HEK293T (cell line): Measurements from ENCODE around the gene FBXO38.

Source experiments
- ARNT ChIP-seq: fragments of 450-650 bp; IDR thresholded peaks from 2 replicates; pipeline ENCODE4 v1.6.1; 2017; ENCODE audit warnings: mild to moderate bottlenecking
- BHLHE40 ChIP-seq: fragments of 450-650 bp; IDR thresholded peaks from 2 replicates; pipeline ENCODE4 v1.6.1; 2016; ENCODE audit warnings: mild to moderate bottlenecking, moderate library complexity, borderline replicate concordance
- ELF4 ChIP-seq: fragments of 450-650 bp; IDR thresholded peaks from 2 replicates; pipeline ENCODE4 v1.6.1; 2017; ENCODE audit warnings: antibody characterized with exemption
- FOXA1 ChIP-seq: fragments of 450-650 bp; IDR thresholded peaks from 2 replicates; pipeline ENCODE4 v1.6.1; 2016; ENCODE audit warnings: mild to moderate bottlenecking
- FOXM1 ChIP-seq: fragments of 450-650 bp; IDR thresholded peaks from 2 replicates; pipeline ENCODE4 v1.6.1; 2017; ENCODE audit warnings: mild to moderate bottlenecking, borderline replicate concordance
- NFRKB ChIP-seq: fragments of 450-650 bp; IDR thresholded peaks from 2 replicates; pipeline ENCODE4 v1.6.1; 2016; ENCODE audit warnings: mild to moderate bottlenecking, moderate library complexity
- SP1 ChIP-seq: fragments of 450-650 bp; IDR thresholded peaks from 2 replicates; pipeline ENCODE4 v1.6.1; 2017
- ZNF384 ChIP-seq: fragments of 450-650 bp; IDR thresholded peaks from 2 replicates; pipeline ENCODE4 v1.6.1; 2016

- TF ChIP-seq ZNF384 (no peak), ARNT (no peak), FOXM1 (no peak), NFRKB (no peak), BHLHE40 (no peak), SP1 (no peak), ELF4 (no peak), FOXA1 (no peak)
These were observed 73.4 kb downstream of the FBXO38 start for GRCh38 chr5:148457183-148457620.
